Activated T-helper 17 cell treated with anti-CD3 and anti-CD28 coated beads, Interleukin-2, amount 50 U/mL, for 72 hours (primary cell): Measurements from ENCODE around the gene RCOR1. TPM values are rescaled to one million over a fixed set of nuclear protein-coding genes. Genes with fewer than 3 reads are reported as not detected.

ENCODE experiments used
- ATAC-seq: fragments of 150-1000 bp; cut with Tn5 transposase; replicated peaks from 2 replicates; pipeline ENCODE4 v1.10.0; 2021; ENCODE audit warnings: mild to moderate bottlenecking, moderate library complexity
- H3K27ac Mint-ChIP-seq: one replicate; pipeline ENCODE4 v1.8.0; 2022; ENCODE audit warnings: mixed read lengths
- H3K27me3 Mint-ChIP-seq: one replicate; pipeline ENCODE4 v1.8.0; 2022; ENCODE audit warnings: mixed read lengths
- H3K36me3 Mint-ChIP-seq: one replicate; pipeline ENCODE4 v1.8.0; 2022; ENCODE audit warnings: low read depth, mild to moderate bottlenecking, mixed read lengths
- H3K4me1 Mint-ChIP-seq: one replicate; pipeline ENCODE4 v1.8.0; 2022; ENCODE audit warnings: mixed read lengths
- H3K4me3 Mint-ChIP-seq: one replicate; pipeline ENCODE4 v1.8.0; 2022; ENCODE audit warnings: mild to moderate bottlenecking, mixed read lengths
- H3K9me3 Mint-ChIP-seq: one replicate; pipeline ENCODE4 v1.8.0; 2022; ENCODE audit warnings: mixed read lengths
- total RNA-seq, 2 donors: library from RNA; stranded (reverse); gene quantifications; one replicate each; pipeline ENCODE4 v1.2.3, GENCODE V29; 2022

RCOR1 gene
- total RNA-seq, 2 donors from 2014 or later = 16.4 to 23.6 TPM

GRCh38 chr14:102654298-102654697 lies 61.8 kb downstream of the RCOR1 start:
- peak overlapping the region; percentile 70 for H3K27ac Mint-ChIP-seq
- H3K4me1 Mint-ChIP-seq = peaks cover 34% of the 10 kb centered on the region
- no peaks in the 10 kb centered on the region for H3K27me3 Mint-ChIP-seq
- no peaks in the 10 kb centered on the region for H3K36me3 Mint-ChIP-seq
- H3K4me3 Mint-ChIP-seq = peak overlapping the region; percentile 35
- H3K9me3 Mint-ChIP-seq = no peaks in the 10 kb centered on the region
- peak; percentile 99 for ATAC-seq

GRCh38 chr14:102655137-102655536 lies 62.7 kb downstream of the RCOR1 start:
- Mint-ChIP-seq H3K4me3 (no peak overlapping the region), H3K4me1 (peaks cover 28% of the 10 kb centered on the region), H3K27me3 (no peaks in the 10 kb centered on the region), H3K36me3 (no peaks in the 10 kb centered on the region), H3K27ac (no peak overlapping the region), H3K9me3 (no peaks in the 10 kb centered on the region)
- no peak for ATAC-seq

DNA sequence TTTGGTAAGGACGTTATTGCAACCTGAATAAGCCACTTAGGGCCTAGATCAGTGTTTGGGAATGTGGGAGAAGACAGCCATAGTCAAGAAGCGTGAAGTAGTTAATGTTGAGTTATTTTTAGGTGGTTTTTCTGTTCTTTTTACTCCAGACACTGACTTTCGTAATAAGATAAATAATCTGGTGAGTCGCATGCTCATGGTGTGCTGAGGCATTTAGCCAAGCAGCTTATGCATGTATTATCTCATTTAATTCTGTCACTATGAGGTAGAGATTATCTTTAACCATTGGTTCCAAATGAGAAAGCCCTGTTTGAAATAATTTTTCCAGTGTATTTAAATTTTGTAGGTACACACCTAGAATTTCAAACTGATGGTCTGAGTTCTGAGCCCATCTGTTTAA lies 67.3 kb downstream of the RCOR1 start:
- ATAC-seq = no peak
- Mint-ChIP-seq H3K4me1 (peaks cover 21% of the 10 kb centered on the region), H3K27ac (no peak overlapping the region), H3K36me3 (no peaks in the 10 kb centered on the region), H3K9me3 (no peaks in the 10 kb centered on the region), H3K4me3 (no peak overlapping the region), H3K27me3 (no peaks in the 10 kb centered on the region)

DNA sequence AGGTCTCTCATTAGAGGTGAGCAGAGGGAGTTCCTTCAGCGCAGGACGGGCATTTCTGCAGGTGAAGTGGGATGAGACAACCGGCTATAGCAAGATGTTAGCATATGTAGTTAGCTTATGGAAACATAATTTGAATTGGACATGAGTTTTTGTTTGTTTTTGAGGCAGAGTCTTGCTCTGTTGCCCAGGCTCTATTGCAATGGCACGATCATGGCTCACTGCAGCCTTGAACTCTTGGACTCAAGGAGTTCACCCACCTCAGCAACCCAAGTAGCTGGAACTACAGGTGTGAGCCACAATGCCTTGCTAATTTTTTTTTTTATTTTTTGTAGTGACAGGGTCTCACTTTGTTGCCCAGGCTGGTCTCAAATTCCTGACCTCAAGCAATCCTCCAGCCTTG lies 69.2 kb downstream of the RCOR1 start:
- ATAC-seq = no peak
- Mint-ChIP-seq H3K4me3 (no peak overlapping the region), H3K4me1 (peaks cover 17% of the 10 kb centered on the region), H3K36me3 (no peaks in the 10 kb centered on the region), H3K9me3 (no peaks in the 10 kb centered on the region), H3K27me3 (no peaks in the 10 kb centered on the region), H3K27ac (no peak overlapping the region)

DNA sequence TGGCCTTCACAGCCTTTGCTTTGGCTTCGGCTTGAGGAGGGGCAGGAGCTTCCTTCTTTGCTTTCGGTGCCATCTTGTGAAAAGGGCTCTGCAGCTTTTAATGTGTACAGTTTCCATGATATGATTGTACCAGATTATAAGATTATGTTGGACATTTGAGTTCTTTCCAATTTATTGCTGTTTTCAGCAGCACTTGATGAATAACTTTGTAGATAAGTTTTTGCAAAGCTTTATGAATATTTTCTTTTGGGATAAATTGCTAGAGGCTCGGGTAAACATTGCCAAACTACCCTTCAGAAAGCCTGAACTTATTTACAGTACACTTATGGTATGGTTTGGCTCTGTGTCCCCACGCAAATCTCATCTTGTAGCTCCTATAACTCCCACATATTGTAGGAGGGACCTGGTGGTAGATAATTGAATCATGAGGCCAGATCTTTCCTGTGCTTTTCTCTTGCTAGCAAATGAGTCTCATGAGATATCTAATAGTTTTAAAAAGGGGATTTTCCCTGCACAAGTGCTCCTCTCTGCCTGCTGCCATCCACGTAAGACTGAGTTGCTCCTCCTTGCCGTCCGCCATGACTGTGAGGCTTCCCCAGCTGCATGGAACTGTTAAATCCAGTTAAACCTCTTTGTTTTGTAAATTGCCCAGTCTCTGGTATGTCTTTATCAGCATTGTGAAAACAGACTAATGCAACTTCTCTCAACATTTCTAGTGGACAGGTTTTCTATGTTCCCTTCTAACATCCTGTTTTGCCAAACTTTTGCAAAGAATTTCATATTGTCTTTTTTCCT lies 70.4 kb downstream of the RCOR1 start:
- no peaks in the 10 kb centered on the region for H3K36me3 Mint-ChIP-seq
- no peak overlapping the region for H3K27ac Mint-ChIP-seq
- H3K9me3 Mint-ChIP-seq = no peaks in the 10 kb centered on the region
- no peak overlapping the region for H3K4me3 Mint-ChIP-seq
- no peaks in the 10 kb centered on the region for H3K27me3 Mint-ChIP-seq
- ATAC-seq = no peak
- peaks cover 17% of the 10 kb centered on the region for H3K4me1 Mint-ChIP-seq

DNA sequence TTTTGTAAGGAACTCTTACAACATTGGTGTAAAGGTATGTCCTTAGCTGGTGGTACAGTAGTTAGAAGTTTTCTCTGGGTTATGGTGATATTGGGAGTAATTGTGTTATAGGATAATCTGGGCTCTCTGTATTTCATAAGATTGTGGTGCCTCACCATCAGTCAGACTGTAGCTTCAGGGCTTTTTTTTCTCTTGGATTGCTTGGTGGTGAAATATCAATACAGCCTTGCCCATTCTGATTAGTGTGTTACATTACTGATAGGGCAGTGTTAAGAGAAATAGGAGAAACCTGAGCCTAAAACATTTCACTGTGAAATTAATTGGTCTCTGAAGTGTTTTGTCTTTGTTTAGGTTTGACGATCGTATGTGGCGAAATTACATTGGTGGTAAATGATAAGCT lies 71.0 kb downstream of the RCOR1 start:
- Mint-ChIP-seq H3K36me3 (no peaks in the 10 kb centered on the region), H3K4me3 (no peak overlapping the region), H3K27me3 (no peaks in the 10 kb centered on the region), H3K27ac (no peak overlapping the region), H3K9me3 (no peaks in the 10 kb centered on the region), H3K4me1 (peaks cover 14% of the 10 kb centered on the region)
- no peak for ATAC-seq

GRCh38 chr14:102665621-102666020 lies 73.2 kb downstream of the RCOR1 start:
- peaks cover 15% of the 10 kb centered on the region for H3K4me1 Mint-ChIP-seq
- no peak overlapping the region for H3K27ac Mint-ChIP-seq
- no peak for ATAC-seq
- H3K9me3 Mint-ChIP-seq = no peaks in the 10 kb centered on the region
- no peaks in the 10 kb centered on the region for H3K27me3 Mint-ChIP-seq
- no peak overlapping the region for H3K4me3 Mint-ChIP-seq
- H3K36me3 Mint-ChIP-seq = no peaks in the 10 kb centered on the region

DNA sequence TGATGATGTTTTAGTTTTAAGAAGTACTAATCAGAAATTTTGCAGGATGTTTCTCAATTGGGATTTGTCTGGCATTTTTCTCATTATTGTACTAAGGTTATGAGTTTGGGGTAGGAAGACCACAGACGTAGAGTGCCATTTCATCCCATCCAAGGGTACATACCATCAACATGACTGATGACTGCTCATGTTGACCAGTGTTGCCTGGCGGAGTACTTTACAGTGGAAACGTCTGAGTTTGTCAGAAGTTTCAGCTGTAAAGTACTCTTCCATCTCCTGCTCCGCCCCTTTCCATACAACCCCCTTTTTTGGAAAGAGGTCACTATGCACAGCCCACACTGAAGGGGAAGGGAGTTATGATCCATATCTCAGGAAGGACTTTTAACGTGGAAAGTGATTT lies 74.2 kb downstream of the RCOR1 start:
- Mint-ChIP-seq H3K9me3 (no peaks in the 10 kb centered on the region), H3K27me3 (no peaks in the 10 kb centered on the region), H3K27ac (no peak overlapping the region), H3K4me1 (peaks cover 15% of the 10 kb centered on the region), H3K36me3 (no peaks in the 10 kb centered on the region), H3K4me3 (no peak overlapping the region)
- no peak for ATAC-seq

DNA sequence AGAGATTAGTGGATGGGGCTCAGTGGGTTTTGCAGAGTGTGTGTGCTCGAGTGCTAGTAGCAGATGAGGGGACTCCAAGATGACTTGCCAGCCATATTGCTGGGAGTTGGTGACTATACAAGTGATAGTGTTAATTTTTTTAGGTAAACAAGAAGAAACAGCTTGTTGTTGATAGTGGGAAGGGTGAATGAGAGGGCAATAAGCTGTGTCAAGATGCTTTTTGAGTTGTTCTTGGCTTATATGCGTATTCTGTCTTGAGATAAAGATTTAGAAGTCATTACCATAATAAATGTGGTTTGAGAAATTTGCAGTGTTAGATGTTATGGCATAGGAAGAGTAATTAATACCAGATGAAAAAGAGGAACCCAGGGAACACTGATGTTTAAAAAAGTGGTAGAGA lies 75.3 kb downstream of the RCOR1 start:
- Mint-ChIP-seq H3K36me3 (no peaks in the 10 kb centered on the region), H3K4me3 (no peak overlapping the region), H3K27ac (no peak overlapping the region), H3K4me1 (peaks cover 11% of the 10 kb centered on the region), H3K9me3 (no peaks in the 10 kb centered on the region), H3K27me3 (no peaks in the 10 kb centered on the region)
- no peak for ATAC-seq

- no peak overlapping the region for H3K27ac Mint-ChIP-seq
- H3K36me3 Mint-ChIP-seq = no peaks in the 10 kb centered on the region
- H3K4me1 Mint-ChIP-seq = peaks cover 5% of the 10 kb centered on the region
- H3K4me3 Mint-ChIP-seq = no peak overlapping the region
- no peaks in the 10 kb centered on the region for H3K9me3 Mint-ChIP-seq
- no peak for ATAC-seq
- no peaks in the 10 kb centered on the region for H3K27me3 Mint-ChIP-seq
Observed at GRCh38 chr14:102668291-102668873, 75.9 kb downstream of the RCOR1 start.

- Mint-ChIP-seq H3K4me3 (no peak overlapping the region), H3K4me1 (peaks cover 10% of the 10 kb centered on the region), H3K36me3 (no peaks in the 10 kb centered on the region), H3K27me3 (no peaks in the 10 kb centered on the region), H3K9me3 (no peaks in the 10 kb centered on the region), H3K27ac (no peak overlapping the region)
- ATAC-seq = no peak
Observed at GRCh38 chr14:102671410-102671809, 79.0 kb downstream of the RCOR1 start.

GRCh38 chr14:102672410-102672960 lies 80.0 kb downstream of the RCOR1 start:
- H3K36me3 Mint-ChIP-seq = no peaks in the 10 kb centered on the region
- H3K4me1 Mint-ChIP-seq = peaks cover 10% of the 10 kb centered on the region
- ATAC-seq = no peak
- H3K27me3 Mint-ChIP-seq = no peaks in the 10 kb centered on the region
- no peak overlapping the region for H3K27ac Mint-ChIP-seq
- no peak overlapping the region for H3K4me3 Mint-ChIP-seq
- H3K9me3 Mint-ChIP-seq = no peaks in the 10 kb centered on the region

GRCh38 chr14:102675396-102675795 lies 82.9 kb downstream of the RCOR1 start:
- H3K9me3 Mint-ChIP-seq = no peaks in the 10 kb centered on the region
- peaks cover 5% of the 10 kb centered on the region for H3K4me1 Mint-ChIP-seq
- no peaks in the 10 kb centered on the region for H3K36me3 Mint-ChIP-seq
- no peak overlapping the region for H3K4me3 Mint-ChIP-seq
- ATAC-seq = peak; percentile 80
- H3K27ac Mint-ChIP-seq = no peak overlapping the region
- no peaks in the 10 kb centered on the region for H3K27me3 Mint-ChIP-seq

DNA sequence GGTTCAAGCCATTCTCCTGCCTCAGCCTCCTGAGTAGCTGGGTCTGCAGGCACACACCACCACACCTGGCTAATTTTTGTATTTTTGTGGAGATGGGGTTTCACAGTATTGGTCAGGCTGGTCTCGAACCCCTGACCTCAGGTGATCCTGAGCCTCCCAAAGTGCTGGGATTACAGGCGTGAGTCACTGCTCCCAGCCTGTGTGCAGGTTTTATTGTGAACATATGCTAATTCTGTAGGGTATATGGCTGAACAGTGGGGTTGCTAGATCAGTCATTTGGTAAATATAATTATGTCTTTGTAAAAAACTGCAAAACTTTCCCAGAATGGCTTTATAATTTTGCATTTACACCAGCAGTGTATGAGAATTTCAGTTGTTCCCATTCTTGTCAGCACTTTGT lies 85.9 kb downstream of the RCOR1 start:
- peaks cover 5% of the 10 kb centered on the region for H3K4me1 Mint-ChIP-seq
- no peaks in the 10 kb centered on the region for H3K9me3 Mint-ChIP-seq
- no peak for ATAC-seq
- no peak overlapping the region for H3K27ac Mint-ChIP-seq
- H3K4me3 Mint-ChIP-seq = no peak overlapping the region
- no peaks in the 10 kb centered on the region for H3K27me3 Mint-ChIP-seq
- H3K36me3 Mint-ChIP-seq = peaks cover 13% of the 10 kb centered on the region
